ENCODE measurements around the gene CD28.
A peak's percentile ranks its signal among the peaks of the same experiment; 100 is the strongest.

DNA sequence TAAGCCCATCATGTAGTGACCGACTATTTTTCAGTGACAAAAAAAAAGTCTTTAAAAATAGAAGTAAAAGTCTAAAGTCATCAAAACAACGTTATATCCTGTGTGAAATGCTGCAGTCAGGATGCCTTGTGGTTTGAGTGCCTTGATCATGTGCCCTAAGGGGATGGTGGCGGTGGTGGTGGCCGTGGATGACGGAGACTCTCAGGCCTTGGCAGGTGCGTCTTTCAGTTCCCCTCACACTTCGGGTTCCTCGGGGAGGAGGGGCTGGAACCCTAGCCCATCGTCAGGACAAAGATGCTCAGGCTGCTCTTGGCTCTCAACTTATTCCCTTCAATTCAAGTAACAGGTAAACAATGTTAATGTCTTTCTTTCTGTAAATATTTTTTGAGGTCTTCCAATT, at the start of gene CD28:
- TF ChIP-seq CTCF (IDR thresholded peaks at IDR 0.05) (no peak), POLR2A (IDR thresholded peaks at IDR 0.05) (no peak), POLR2AphosphoS5 (IDR thresholded peaks at IDR 0.05; ENCODE audit: insufficient read depth in 1 of 2, low read depth in 1 of 2) (peak in 1 of 2 donors; percentile 52)

Measured in vagina (tissue), 2 donors.